PC-3 (cell line): ENCODE results near the gene INTS1. TPM values are rescaled to one million over a fixed set of nuclear protein-coding genes. Genes with fewer than 3 reads are reported as not detected.

ENCODE experiments used
- ATAC-seq: fragments of 200-7000 bp; cut with Tn5 transposase; 2 replicates; pipeline ENCODE4 v1.9.1; 2020; ENCODE audit warnings: mild to moderate bottlenecking, moderate library complexity
- BruUV-seq: library from RNA; stranded (reverse); fragments of 400-500 nt; replicated peaks from 2 replicates; lab custom pipeline; 2021; lab: Mats Ljungman, UMichigan
- CTCF ChIA-PET: fragments of 300-600 bp; sonication (Branson Sonifier 250); formaldehyde crosslinking; loops from one replicate; lab custom pipeline; 2022; ENCODE audit warnings: antibody characterized with exemption; lab: Charles Lee
- POLR2A ChIA-PET: fragments of 300-600 bp; sonication (Branson Sonifier 250); formaldehyde crosslinking; loops from one replicate; lab custom pipeline; 2022; ENCODE audit warnings: antibody characterized with exemption; ENCODE audit not compliant: unreplicated experiment; lab: Charles Lee
- DNase-seq: peaks from one replicate; pipeline ENCODE4 v3.0.0-alpha.2; 2015
- H2AFZ ChIP-seq: fragments of 300-600 bp; sonication (generic); 2 replicates; pipeline ENCODE4 v1.6.0; 2016; ENCODE audit warnings: antibody characterized with exemption, low read length
- H3F3A ChIP-seq: fragments of 300-600 bp; sonication (generic); one replicate; pipeline ENCODE4 v1.6.0; 2017; ENCODE audit warnings: antibody characterized with exemption, low read length, control low read depth, mild to moderate bottlenecking; ENCODE audit not compliant: unreplicated experiment
- H3K27ac ChIP-seq: fragments of 300-600 bp; sonication (generic); 2 replicates; pipeline ENCODE4 v1.5.1; 2016; ENCODE audit warnings: mild to moderate bottlenecking, low read length
- H3K27me3 ChIP-seq: fragments of 300-600 bp; sonication (generic); 2 replicates; pipeline ENCODE4 v1.6.1; 2016; ENCODE audit warnings: low read length, mixed read lengths
- H3K36me3 ChIP-seq: fragments of 300-600 bp; sonication (generic); 2 replicates; pipeline ENCODE4 v1.6.1; 2016; ENCODE audit warnings: low read depth, mixed run types, low read length, mixed read lengths
- H3K4me1 ChIP-seq: fragments of 300-600 bp; sonication (generic); 2 replicates; pipeline ENCODE4 v1.5.1; 2016; ENCODE audit warnings: low read length; ENCODE audit not compliant: insufficient read depth
- H3K4me2 ChIP-seq: fragments of 300-600 bp; sonication (generic); 2 replicates; pipeline ENCODE4 v1.6.0; 2016; ENCODE audit warnings: low read length
- H3K4me3 ChIP-seq: fragments of 300-600 bp; sonication (generic); 2 replicates; pipeline ENCODE4 v1.5.1; 2016; ENCODE audit warnings: mild to moderate bottlenecking, low read length, mixed read lengths
- H3K79me2 ChIP-seq: fragments of 300-600 bp; sonication (generic); 2 replicates; pipeline ENCODE4 v1.6.1; 2017; ENCODE audit warnings: low read length, mixed read lengths
- H3K9ac ChIP-seq: fragments of 300-600 bp; sonication (generic); 2 replicates; pipeline ENCODE4 v1.6.0; 2016; ENCODE audit warnings: mild to moderate bottlenecking, low read length
- H3K9me2 ChIP-seq: fragments of 300-600 bp; sonication (generic); replicated peaks from 2 replicates; pipeline ENCODE4 v1.6.1; 2016; ENCODE audit warnings: mixed run types, low read length, mixed read lengths
- H3K9me3 ChIP-seq: fragments of 300-600 bp; sonication (generic); 2 replicates; pipeline ENCODE4 v1.6.1; 2016; ENCODE audit warnings: low read length, mixed read lengths
- H4K20me1 ChIP-seq: fragments of 300-600 bp; sonication (generic); 2 replicates; pipeline ENCODE4 v1.6.1; 2016; ENCODE audit warnings: low read length, mixed read lengths
- EZH2 ChIP-seq: fragments of 300-600 bp; sonication (generic); IDR thresholded peaks from one replicate; pipeline ENCODE4 v1.6.1; 2017; ENCODE audit warnings: antibody characterized with exemption, mild to moderate bottlenecking, low read length; ENCODE audit not compliant: unreplicated experiment
- EZH2phosphoT487 ChIP-seq: fragments of 300-600 bp; sonication (generic); IDR thresholded peaks from 2 replicates; pipeline ENCODE4 v1.6.1; 2018; ENCODE audit warnings: mild to moderate bottlenecking, antibody characterized with exemption, low read length, borderline replicate concordance
- intact Hi-C: fragments of 100-400 bp; cut with micrococcal nuclease; formaldehyde crosslinking; loops from 2 replicates; pipeline ENCODE4 v1.9.0; 2023
- total RNA-seq: library from RNA; depleted of rRNA; stranded (reverse); fragments of >200 nt; gene quantifications from 2 replicates; pipeline ENCODE4 v1.2.3, GENCODE V29; 2014
- TF ChIP-seq, protein P1 (sequence below): fragments of 300-600 bp; sonication (generic); conservative IDR thresholded peaks from 2 replicates; pipeline ENCODE4 v1.5.1; 2017; ENCODE audit warnings: antibody characterized with exemption, low read depth, mild to moderate bottlenecking, low read length

The INTS1 gene
- total RNA-seq, 1 experiment from 2014 or later: 62.9 TPM

DNA sequence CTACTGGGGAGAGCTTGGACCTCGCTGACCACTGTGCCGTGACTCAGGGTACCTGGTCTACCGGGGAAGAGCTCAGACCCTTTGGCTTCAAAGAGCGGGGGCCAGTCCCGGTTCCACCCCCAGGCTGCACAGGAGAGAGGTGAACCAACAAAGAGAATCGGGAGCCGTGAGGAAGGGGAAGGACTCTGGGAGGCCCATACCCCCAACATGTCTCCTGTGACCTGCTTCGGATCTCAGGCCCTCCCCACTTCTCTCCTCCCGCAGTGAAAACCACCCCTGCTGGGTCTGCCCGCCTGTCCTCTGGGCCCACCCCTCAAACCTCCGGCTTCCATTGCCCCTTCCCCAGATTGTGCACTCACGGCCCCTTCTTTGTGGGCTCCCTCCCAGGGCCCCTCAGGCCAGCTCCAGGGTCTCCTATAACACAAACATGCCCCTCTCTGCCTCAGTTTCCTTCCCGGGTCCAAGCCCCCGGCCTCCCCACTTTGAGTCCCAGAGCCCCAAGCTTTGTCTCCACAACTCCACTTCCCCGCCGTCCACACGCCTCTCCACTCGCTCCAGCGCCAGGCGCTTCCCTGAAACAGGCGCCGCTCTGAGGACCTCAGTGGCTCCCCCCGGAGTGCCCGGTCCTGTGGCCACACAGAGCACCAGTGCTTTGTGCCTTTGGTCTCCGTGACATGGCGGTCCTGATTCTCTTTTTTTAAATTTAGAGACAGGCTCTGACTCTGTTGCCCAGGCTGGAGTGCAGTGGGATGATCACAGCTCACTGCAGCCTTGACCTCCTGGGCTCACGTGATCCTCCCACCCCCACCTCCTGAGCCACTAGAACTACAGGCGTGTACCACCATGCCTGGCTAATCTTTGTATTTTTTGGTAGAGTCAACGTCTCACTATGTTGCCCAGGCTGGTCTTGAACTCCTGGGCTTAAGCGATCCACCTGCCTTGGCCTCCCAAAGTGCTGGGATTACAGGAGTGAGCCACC, 7.5 kb upstream of the INTS1 start:
- no peaks in the 10 kb centered on the region for H3K9me2 ChIP-seq
- ATAC-seq (no peak), DNase-seq (no peak)
- H3K27ac ChIP-seq: no peak overlapping the region
- H3K4me2 ChIP-seq: no peak overlapping the region
- CTCF ChIA-PET: interaction anchor here (0.6 kb wide), 1 partner anchor 32 kb away, joined by 3 read pairs; no protein-coding TSS in a partner anchor
- H3K79me2 ChIP-seq: no peaks in the 10 kb centered on the region
- BruUV-seq: no TSS peak
- H2AFZ ChIP-seq: no peak overlapping the region
- POLR2A ChIA-PET: no interaction called here
- H3K9ac ChIP-seq: no peak overlapping the region
- no peak overlapping the region for H3K4me3 ChIP-seq
- intact Hi-C loops: no loop called here
- H3K9me3 ChIP-seq: no peaks in the 10 kb centered on the region
- TF ChIP-seq, protein P1, sequence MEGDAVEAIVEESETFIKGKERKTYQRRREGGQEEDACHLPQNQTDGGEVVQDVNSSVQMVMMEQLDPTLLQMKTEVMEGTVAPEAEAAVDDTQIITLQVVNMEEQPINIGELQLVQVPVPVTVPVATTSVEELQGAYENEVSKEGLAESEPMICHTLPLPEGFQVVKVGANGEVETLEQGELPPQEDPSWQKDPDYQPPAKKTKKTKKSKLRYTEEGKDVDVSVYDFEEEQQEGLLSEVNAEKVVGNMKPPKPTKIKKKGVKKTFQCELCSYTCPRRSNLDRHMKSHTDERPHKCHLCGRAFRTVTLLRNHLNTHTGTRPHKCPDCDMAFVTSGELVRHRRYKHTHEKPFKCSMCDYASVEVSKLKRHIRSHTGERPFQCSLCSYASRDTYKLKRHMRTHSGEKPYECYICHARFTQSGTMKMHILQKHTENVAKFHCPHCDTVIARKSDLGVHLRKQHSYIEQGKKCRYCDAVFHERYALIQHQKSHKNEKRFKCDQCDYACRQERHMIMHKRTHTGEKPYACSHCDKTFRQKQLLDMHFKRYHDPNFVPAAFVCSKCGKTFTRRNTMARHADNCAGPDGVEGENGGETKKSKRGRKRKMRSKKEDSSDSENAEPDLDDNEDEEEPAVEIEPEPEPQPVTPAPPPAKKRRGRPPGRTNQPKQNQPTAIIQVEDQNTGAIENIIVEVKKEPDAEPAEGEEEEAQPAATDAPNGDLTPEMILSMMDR: no peak
- TF ChIP-seq EZH2: no peak
- no peak for TF ChIP-seq EZH2phosphoT487
- H3K36me3 ChIP-seq: no peaks in the 10 kb centered on the region
- no peaks in the 10 kb centered on the region for H4K20me1 ChIP-seq
- peaks cover 25% of the 10 kb centered on the region for H3K4me1 ChIP-seq
- H3F3A ChIP-seq: no peaks in the 10 kb centered on the region
- no peaks in the 10 kb centered on the region for H3K27me3 ChIP-seq

GRCh38 chr7:1510780-1511154, 6.6 kb upstream of the INTS1 start:
- POLR2A ChIA-PET: no interaction called here
- CTCF ChIA-PET: interaction anchor here (0.5 to 0.6 kb wide), 2 partner anchors 21 to 31 kb away, joined by 3 read pairs; no protein-coding TSS in a partner anchor
- Histone ChIP-seq H3F3A (no peaks in the 10 kb centered on the region), H3K27ac (no peak overlapping the region), H3K36me3 (no peaks in the 10 kb centered on the region), H2AFZ (no peak overlapping the region), H3K9ac (no peak overlapping the region), H3K27me3 (no peaks in the 10 kb centered on the region), H3K4me3 (no peak overlapping the region), H3K4me2 (no peak overlapping the region), H3K9me2 (no peaks in the 10 kb centered on the region), H3K9me3 (no peaks in the 10 kb centered on the region), H3K4me1 (peaks cover 21% of the 10 kb centered on the region), H4K20me1 (no peaks in the 10 kb centered on the region), H3K79me2 (no peaks in the 10 kb centered on the region)
- DNase-seq (no peak), ATAC-seq (no peak)
- intact Hi-C loops: no loop called here
- BruUV-seq: no TSS peak
- no peak for TF ChIP-seq EZH2
- no peak for TF ChIP-seq EZH2phosphoT487
- TF ChIP-seq, protein P1: no peak

- Histone ChIP-seq H2AFZ (no peak overlapping the region), H3K9me3 (no peaks in the 10 kb centered on the region), H3K79me2 (no peaks in the 10 kb centered on the region), H3F3A (no peaks in the 10 kb centered on the region), H4K20me1 (no peaks in the 10 kb centered on the region), H3K4me1 (peaks cover 21% of the 10 kb centered on the region), H3K9ac (no peak overlapping the region), H3K9me2 (no peaks in the 10 kb centered on the region), H3K27ac (no peak overlapping the region), H3K36me3 (no peaks in the 10 kb centered on the region), H3K4me3 (no peak overlapping the region), H3K27me3 (no peaks in the 10 kb centered on the region), H3K4me2 (no peak overlapping the region)
- ChIA-PET POLR2A (no interaction called here), CTCF (no interaction called here)
- TF ChIP-seq, protein P1: no peak
- TF ChIP-seq EZH2phosphoT487: no peak
- TF ChIP-seq EZH2: no peak
- ATAC-seq (no peak), DNase-seq (no peak)
- BruUV-seq: no TSS peak
- intact Hi-C loops: no loop called here
These were observed 5.0 kb upstream of the INTS1 start for GRCh38 chr7:1509226-1509625.
